GM19099 (cell line): Measurements from ENCODE around the gene BGLAP.

Source experiments
- POLR2A ChIP-seq: IDR thresholded peaks from 3 replicates; pipeline ENCODE4 v1.6.1; 2011; ENCODE audit warnings: low read depth; ENCODE audit not compliant: insufficient read length; ENCODE audit errors: extremely low read depth

The BGLAP gene

GRCh38 chr1:156266051-156266450, 24.1 kb downstream of the BGLAP start:
- no peak for TF ChIP-seq POLR2A

- TF ChIP-seq POLR2A, result no peak
Observed at GRCh38 chr1:156268336-156268735, 26.4 kb downstream of the BGLAP start.

- TF ChIP-seq POLR2A, result no peak
Observed at GRCh38 chr1:156270314-156270713, 28.3 kb downstream of the BGLAP start.

- TF ChIP-seq POLR2A, result no peak
Observed at GRCh38 chr1:156276532-156276931, 34.5 kb downstream of the BGLAP start.

- TF ChIP-seq POLR2A, result no peak
Observed at GRCh38 chr1:156276966-156277381, 35.0 kb downstream of the BGLAP start.

- TF ChIP-seq POLR2A, result no peak
Observed at GRCh38 chr1:156279837-156280236, 37.9 kb downstream of the BGLAP start.

GRCh38 chr1:156281281-156281680, 39.3 kb downstream of the BGLAP start:
- no peak for TF ChIP-seq POLR2A

- TF ChIP-seq POLR2A, result peak; percentile 37
Observed at GRCh38 chr1:156281693-156282478, 39.9 kb downstream of the BGLAP start.

GRCh38 chr1:156282479-156283222, 40.7 kb downstream of the BGLAP start, which contains the start of gene SMG5:
TSS of gene SMG5 (minus strand) at chr1:156282825. CDS start at chr1:156282680, 145 bp downstream.
- TF ChIP-seq POLR2A, result peak; percentile 99

- no peak for TF ChIP-seq POLR2A
Observed at GRCh38 chr1:156283521-156283920, 41.5 kb downstream of the BGLAP start.

GRCh38 chr1:156284112-156284511, 42.1 kb downstream of the BGLAP start, which contains the start of gene TMEM79:
TSS of gene TMEM79 (plus strand) at chr1:156284325. CDS start at chr1:156285227, 902 bp downstream.
- TF ChIP-seq POLR2A, result no peak

GRCh38 chr1:156284757-156285156, 42.8 kb downstream of the BGLAP start:
- TF ChIP-seq POLR2A, result no peak

GRCh38 chr1:156285437-156285836, 43.5 kb downstream of the BGLAP start:
- TF ChIP-seq POLR2A, result no peak

- no peak for TF ChIP-seq POLR2A
Observed at GRCh38 chr1:156286061-156286460, 44.1 kb downstream of the BGLAP start.

GRCh38 chr1:156289857-156290256, 47.9 kb downstream of the BGLAP start:
- TF ChIP-seq POLR2A, result no peak
